A549 (cell line): ENCODE data around the gene GALNTL6.
"Not testable (repeated sequence)": the region's sequence is repeated elsewhere in the genome, so short reads cannot be mapped to it uniquely, and the experiment has no call there.

Source experiments
- CTCF ChIP-seq: fragments of >200 bp; sonication (Bioruptor Twin); formaldehyde crosslinking; IDR thresholded peaks from 3 replicates; pipeline ENCODE4 v1.5.1; 2016
- KDM1A ChIP-seq: fragments of 200-600 bp; sonication (generic); IDR thresholded peaks from 2 replicates; pipeline ENCODE4 v1.6.1; 2016; ENCODE audit warnings: low read depth, mild to moderate bottlenecking
- TP53 ChIP-seq: fragments of 250-450 bp; sonication (Bioruptor Pico); IDR thresholded peaks from 2 replicates; pipeline ENCODE4 v1.5.0; 2021; ENCODE audit warnings: mild to moderate bottlenecking, moderate library complexity

GRCh38 chr4:172970189-172970588, 1157.0 kb downstream of the GALNTL6 start:
- TF ChIP-seq CTCF, KDM1A, TP53: not testable (repeated sequence)
